CD4-positive, alpha-beta T cell treated with Interleukin-15 for 4 hours (primary cell): Measurements from ENCODE around the gene SMAD7.

Source experiments
- DNase-seq: peaks from one replicate; pipeline ENCODE4 v3.0.0-alpha.2; 2020; ENCODE audit warnings: low spot score

SMAD7 gene, protein sequence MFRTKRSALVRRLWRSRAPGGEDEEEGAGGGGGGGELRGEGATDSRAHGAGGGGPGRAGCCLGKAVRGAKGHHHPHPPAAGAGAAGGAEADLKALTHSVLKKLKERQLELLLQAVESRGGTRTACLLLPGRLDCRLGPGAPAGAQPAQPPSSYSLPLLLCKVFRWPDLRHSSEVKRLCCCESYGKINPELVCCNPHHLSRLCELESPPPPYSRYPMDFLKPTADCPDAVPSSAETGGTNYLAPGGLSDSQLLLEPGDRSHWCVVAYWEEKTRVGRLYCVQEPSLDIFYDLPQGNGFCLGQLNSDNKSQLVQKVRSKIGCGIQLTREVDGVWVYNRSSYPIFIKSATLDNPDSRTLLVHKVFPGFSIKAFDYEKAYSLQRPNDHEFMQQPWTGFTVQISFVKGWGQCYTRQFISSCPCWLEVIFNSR

DNA sequence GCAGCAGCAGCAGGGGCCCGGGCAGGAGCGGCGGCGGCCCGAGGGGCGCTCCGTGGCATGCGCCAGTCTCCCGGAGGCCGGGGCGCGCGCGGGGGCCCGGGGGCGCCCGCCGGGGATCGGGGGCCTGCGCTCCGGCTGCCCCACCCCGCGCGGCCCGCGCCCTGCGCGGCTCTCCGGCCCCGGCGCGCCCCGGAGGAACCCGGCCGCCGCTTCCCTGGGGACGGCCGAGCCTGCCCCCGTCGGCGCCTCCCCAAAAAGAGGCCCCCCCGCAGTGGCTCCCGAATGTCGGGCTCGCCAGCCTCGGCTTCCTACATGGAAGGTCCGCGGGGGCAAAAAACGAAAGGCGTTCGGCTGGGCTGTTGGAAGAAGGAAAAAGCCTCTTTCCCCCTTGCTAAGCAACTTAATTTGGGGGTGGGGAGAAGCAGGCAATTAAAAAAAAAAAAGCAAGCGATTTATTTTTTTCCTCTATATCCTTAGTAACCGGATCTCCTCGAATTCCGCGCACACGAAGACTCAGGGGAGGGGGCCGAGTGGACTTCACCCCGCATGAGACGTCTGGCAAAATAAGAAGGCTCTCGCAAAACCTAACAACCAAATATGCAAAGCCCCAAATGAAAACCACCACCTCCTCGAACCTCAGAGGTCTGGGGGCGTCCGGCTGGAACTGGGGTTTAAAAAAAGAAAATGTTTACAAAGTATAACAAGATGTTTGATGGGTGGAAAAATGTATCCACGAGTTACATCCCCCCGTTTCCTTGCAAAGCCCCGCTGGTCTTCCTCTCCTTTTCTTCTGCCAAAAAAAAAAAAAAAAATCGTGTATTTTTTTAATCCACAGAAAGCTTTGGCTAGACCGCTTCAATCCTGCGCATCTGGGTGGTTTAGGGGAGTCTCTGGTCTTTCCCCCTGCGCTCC is at the start of gene SMAD7:
TSS of gene SMAD7 (minus strand) at position 430 of the 912 bp plus-strand sequence. CDS start 541 bp downstream, outside the sequence.
- DNase-seq = no peak

DNA sequence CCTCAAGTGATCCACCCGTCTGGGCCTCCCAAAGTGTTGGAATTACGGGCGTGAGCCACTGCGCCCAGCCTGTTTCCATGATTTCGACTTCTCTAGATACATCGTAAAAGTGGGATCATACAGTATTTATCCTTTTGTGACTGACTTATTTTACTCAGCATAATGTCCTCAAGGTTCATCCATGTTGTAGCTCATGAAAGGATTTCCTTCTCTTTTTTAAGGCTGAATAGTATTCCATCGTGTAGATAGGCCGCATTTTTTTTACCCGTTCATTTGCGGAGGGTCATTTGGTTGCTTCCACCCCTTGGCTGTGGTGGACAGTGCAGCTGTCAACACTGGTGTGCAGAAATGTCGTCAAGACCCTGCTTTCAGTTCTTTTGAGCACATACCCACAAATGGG is 48.8 kb upstream of the SMAD7 start:
- DNase-seq = no peak

DNA sequence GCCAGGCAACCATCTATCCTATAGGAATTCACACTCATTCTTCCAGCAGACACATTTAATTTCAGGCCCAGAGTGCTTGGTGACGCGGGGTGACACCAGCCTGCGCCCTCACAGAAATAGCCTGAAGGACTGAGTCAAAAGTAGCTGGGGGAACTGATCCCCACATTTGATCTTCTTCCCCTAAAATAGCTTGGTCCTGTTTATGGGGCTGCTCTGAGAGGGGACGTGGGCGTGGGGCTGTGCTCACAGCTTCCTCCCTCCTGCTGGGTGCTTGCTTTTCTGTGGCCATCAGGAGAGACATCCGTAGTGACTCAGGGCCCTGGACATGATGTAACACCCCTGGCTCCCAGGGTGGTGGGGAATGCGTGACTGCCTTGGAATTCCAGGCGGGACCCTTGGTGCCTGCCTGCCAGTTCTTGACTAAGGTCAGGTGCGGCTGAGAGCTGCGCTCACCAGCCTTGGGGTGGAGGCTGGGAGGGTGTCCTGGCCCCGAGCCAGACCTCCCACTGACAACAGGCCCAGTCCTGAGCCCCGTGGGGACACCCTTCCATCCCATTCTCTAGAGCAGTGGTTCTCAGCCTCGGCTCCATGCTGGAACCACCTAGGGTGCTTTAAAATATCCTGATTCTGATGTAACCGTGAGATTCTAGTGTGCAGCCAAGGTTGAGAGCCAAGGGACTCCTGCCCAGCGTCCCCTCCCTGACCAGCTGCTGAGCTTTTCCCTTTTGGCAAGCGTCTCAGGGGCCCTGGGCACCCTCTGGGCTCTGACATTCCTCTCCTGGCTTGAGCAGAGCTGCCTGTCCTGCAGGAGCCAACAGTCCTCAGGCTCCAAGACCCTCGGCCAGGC is 47.4 kb upstream of the SMAD7 start:
- no peak for DNase-seq

DNA sequence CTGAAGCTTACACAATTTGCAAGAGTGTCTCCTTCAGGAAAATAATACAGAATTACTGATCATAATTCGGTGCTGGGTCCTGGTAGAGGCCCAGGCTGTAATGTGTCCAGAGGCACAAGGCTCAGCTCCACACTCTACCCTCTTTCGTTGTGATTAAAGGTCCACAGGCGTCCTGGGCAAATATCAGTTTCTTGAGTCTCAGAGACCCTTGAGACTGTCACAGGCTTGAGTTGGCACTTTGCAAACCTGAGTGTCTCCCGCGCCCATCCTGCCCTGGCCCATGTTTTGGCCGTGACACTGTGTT is 46.9 kb upstream of the SMAD7 start:
- DNase-seq = no peak

DNA sequence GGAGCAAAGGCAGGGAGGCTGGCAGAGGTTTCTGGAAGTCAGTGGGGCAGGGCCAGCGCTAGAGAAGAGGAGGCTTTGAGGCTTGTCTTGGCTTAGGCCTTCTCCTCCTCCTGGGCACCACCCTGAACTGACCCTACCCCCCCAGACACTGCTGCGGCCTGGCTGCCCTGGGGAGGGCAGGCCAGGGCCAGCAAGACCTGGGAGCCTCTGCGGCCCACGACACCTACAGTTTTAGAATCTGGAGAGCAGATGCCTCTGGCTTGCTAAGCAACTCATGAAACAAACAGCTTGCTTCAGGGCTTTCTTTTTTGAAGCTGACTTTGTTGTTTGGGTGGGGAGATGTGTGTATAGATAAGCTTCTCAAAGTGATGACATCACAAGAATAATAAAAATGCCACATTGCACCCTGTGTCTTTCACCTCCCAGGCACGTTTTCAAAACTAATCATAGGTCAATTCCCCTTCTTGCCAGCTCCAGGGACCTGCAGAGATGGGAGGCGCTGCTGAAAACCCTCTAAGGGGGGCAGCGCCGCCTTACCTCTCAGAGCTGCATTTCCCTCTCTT is 46.2 kb upstream of the SMAD7 start:
- DNase-seq = peak; percentile 68

DNA sequence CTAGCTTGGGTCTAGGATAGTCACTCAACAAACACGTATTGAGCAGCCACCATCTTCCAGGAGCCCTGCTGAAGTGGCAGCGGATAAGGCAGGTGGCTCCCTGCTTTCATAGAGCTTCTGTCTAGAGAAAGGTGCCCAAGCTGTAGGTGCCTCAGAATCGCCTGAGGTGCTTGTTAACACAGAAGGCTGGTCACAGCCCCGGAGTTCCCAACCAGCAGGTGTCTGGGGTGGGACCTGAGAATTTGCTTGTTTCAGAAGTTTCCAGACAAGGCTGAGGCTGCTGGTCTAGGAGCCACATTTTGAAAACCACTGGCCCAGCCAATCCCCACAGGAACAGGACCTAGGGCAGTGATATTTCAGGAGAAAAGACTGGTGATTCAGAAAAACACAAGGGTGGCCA is 45.3 kb upstream of the SMAD7 start:
- no peak for DNase-seq

DNA sequence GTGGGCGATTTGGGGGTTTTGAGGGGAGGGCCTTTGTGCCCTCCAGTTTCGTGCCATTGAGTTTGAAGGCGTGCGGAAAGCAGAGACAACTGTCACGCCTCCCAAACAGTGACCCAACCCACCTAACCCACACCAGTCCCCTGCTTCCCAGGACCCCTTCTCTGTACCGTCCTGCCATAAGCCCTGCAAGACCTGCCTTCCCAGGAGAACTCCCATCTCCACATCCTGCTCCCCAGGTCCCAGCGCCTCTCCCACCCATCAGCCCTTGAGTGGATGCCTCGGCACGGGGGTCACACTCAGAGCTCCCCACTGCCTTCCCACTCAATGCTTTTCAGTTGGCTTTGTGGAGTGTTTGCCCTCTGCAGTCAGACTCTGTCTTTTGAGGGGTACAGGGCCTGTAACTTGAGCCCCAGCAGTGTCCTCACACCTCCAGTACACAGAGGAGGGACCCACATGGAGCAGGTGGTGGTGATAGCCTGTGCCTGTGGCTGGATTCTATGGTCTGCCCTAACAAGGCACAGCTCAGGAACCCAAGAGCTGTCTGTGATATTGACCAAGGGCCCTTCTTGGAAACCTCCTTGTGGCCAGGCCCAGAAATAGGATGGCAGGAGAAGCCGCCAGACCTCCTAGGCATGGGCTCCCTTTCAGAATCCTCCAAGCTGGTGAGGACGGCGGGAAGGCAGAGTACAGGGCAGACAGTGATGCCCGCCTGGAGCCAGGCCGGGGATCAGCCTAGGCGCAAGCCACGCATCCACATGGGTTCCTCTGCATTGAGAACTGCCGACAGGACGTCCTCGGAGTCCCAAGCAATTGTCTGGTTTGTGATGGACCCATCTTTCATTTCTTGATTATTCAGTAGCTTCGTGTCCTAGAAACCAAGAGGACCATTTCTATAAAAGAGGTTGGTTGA is 44.4 kb upstream of the SMAD7 start:
- DNase-seq = no peak

DNA sequence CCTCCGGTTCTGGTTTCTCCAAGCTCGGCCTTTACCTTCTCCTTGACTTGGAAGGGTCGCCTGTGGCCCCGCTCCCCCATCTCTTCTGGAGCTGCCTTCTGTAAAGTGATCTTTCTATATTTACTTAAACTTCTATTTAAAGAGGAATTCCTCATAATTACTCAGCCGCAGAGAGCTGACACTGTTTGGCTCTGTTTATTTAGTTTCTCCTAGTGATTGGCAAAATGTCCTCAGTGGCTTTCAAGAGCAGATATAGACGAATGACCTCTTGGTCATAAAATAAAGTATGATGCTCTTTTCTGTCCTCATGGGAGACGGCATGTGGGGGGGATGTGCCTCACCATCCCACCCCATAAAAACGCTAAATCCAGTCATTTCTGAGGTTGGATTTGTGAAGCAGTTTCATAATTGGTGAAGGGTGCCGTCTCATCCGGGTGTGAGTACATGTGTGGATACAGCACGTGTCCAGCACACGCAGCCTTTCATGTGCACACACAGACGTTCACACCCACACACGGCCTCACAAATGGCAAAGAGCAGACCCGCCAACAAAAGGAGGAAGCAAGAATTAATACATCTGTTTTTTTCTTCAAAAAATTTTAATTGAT is 43.4 kb upstream of the SMAD7 start:
- no peak for DNase-seq

DNA sequence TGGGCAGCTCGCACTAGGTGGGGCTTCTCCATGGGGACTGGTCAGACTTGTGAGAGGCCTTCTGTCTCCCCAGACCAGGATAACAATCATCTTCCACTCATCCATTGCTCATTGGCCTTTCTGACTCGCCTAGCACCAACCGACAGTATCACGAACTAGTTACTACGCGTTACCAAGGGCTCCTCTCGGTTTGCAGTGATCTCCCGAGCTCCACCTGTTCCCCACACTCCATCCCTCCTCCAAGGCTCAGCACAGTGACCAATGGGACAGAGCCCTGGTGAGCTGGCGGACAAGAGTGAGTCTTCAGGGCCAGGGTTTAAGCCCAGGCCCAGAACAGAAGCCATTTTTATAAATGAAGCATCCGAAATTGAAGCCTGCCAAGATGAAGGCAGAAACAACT is 42.8 kb upstream of the SMAD7 start:
- no peak for DNase-seq

DNA sequence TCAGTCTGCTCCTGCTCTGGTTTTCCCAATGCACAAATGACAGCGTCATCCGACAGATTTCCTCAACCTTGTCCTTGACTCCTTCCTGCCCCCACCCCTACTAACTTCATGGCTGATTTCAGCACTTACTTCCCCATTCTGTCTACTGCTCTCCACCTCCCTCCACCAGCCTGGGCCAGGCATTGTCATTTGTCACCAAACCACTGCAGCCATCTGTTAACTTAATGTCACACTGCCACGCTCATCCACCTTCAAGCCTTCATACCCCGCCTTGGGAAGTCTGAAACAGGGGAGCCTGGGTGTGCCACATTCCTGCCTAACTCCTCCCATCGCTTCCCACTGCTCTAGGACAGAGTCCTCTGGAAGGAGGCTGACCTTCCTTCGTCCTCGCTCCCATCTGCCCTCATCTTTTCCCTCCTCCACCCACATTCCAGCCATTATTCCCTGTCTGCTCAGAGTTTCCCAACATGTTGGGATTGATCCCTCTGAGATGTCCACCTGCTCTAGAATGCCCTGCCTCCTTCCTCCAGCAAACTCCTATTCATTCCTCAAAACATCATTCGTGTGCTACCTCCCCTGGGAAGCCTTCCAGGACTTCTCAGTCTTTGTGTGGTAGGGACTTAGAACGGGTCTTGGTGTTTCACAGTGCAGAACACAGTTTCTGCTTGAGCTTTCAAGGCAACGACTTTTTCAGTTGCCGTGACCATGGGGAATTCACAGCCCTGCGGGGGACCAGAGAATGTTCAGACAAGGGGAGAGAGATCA is 42.2 kb upstream of the SMAD7 start:
- no peak for DNase-seq

DNA sequence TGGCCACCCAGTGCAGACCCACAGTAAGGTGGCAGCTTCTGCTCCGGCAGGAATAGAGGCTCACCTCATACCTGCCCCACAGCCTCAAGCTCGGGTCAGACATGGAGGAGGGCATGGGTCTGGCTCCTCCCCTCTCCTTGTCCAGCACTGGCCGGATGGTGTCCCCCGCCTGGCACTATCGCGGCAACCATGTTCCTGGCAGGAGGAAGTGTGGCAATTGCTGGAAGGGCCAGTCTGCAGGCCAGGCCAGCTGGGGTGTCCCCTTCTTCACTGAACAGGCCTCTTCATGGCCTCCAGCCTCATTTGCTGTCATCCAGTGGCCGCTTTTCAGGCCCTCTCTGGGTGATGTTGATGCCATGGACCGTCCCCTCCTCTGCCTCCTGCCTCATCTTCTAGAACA is 41.4 kb upstream of the SMAD7 start:
- DNase-seq = no peak

DNA sequence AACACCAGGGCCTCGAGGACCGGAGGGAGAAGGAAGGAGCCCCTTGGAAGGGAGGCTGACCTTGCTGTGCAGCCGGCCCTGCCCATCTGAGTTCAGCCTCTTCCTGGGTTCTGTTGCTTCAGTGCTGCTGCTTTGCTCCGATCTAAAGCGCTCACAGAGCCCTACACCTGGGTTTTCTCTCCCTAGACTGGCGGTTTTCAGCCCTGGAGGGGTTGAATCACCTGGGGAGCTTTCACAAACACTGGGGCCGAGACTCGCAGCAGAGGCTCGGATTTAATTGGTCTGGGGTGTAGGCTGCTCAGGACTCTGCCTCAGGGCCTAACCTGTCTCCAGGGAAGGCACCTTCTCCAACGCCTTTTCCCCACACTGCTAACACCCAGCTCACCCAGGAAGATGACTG is 40.9 kb upstream of the SMAD7 start:
- DNase-seq = no peak

DNA sequence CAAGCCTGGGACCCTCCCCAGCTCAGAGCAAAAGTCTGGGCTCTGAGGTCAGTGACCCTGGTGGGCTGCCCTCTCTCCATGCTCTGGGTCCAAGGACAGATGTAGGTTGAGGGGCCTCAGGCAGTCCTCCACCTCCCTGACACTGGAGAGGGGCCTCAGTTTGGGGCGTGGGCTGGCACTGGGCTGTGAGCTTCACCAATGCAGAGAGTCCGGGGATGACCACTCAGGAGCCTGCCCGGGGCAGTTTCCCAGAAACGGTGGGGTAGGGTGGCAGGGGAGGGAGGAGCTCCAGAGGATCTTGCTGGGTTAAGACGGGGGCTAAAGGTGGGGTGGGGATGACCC is 40.5 kb upstream of the SMAD7 start:
- DNase-seq = no peak

DNA sequence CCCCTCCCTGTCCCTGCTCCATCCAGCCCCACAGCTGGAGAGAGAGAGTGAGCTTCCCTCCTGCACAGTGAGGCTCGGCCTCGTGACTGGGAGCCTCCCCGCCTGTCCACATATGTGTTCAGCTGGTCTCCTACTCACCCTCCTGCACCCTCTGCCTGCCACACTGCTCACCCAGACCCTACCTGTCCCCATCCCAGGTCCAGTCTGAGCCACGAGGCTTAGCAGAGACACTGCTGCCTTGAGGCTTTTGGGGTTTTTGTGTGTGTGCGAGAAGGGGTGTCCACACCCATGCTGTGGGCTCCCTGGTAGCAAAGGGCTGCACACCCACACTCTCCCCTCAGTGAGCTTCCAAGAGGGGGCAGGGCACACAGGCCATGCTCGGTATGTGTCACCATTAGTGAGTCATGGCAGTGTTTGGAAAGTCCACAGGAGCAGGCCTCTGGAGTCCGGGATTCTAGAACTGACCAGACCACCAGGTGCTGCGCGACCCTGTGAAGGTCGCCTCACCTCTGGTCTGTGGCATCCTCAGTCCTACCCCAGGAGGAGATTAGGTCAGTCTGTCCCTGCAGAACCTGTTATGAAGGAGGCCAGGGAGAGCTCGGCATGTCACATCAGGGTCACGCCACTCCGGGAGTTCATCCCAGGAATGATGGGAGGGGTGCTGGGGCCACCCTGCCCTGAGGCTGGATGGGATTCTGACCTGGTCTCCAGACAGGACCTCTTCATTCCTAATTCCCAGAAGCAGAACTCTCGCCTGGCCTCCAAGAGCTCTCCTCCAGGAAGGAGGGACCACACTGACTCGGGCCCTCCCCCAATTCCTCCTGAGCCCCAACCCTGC is 39.9 kb upstream of the SMAD7 start:
- DNase-seq = no peak

DNA sequence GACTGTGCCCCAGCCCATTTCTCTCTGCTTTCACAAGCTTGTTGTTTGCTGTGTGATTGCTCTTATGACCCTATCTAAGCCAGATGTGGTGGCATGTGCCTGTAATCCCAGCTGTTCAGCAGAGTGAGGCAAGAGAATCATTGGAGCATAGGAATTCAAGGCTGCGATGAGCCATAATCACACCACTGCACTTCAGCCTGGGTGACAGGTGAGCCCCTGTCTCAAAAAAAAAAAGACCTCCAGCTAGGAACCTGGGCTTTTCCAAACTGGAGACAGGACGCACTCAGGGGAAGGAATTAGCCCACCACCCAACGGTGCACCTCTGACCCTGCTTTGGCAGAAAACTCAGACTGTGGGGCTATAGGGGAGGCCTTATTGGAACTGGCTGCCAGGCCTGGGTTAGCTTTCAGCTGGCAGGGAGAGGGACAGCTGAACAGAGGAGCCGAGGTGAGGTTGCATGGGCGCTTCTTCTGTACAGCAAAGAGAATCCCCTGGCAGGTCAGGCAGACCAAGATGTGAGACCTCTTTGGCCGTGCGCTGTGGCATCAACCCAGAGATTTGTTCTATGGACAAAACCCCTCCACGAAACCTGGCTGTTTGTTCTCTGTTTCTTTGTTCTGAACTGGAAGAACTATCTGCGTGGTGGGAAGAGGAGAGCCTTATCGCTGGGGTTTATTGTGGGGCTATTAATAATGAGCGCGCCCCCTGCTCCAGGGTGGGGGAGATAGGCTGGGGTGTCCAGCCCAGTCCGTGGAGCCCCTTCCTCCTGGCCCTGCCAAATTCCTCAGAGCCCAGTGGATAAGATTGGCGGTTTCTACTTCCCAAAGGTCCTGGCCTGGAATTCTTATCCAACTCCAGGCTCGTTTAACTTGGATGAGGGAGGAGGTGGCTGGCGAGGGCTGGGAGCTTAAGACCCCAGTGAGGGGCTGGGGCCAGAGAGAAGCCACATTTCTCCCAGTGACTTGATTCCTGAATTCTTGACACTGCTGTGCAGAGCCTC is 38.8 kb upstream of the SMAD7 start:
- DNase-seq = no peak

DNA sequence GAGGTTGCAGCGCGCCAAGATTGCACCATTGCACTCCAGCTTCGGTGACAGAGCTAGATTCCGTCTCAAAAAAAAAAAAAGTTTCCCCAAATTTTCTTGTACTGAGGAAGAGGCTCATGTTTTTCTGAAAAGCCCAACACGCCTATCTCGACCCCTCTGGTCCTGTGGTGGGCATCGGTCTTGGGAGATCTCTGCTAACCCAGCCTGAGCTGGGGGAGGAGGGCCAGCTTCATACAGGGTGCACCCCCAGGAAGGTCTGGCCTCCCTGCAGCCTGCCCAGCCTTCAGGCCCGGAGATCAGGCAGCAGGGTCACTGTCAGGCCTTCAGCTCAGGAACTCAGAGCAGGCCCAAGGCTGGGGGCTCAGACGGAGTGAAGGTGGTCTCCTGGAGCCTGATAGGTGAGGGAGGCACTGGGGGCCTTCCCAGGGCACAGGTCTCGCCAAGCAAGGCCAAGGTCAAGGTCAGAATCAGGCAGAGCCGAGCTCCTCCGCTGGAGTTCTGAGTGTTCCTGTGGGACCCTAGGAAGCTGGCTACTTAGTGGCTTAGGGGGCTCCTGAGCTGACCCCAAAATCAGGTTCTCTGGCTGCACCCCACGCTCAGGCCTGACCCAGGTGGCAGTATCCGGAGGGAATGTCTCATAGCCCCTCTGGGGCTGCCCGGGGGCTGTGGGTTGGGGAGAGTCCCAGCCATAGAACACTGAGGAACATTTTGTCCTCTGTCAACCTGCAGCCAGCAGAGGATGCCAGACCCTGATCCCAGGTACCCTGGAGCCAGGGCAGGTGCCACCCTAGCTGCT is 37.9 kb upstream of the SMAD7 start:
- DNase-seq = no peak

DNA sequence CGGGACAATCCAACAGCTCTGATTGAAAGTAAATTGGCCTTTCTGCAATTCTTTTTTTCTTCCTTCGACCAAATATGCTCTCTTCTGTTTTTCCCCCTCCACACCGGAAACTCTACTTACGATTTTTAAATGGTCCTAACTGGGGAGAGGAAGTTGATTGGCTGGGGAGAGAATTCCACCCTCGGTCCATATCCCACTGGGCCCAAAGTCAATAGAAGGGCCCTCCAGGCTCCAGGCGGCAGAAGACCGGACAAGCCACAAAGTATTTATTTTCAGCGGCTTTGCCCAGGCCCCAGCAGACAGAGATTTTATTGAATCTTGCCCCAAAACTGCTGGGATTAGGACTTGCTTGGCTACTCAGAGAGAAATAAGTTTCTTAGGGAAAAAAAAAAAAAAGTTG is 37.1 kb upstream of the SMAD7 start:
- no peak for DNase-seq
